Umbilical cord (tissue), 2 donors: ENCODE results near the gene MINDY4B. TPM values are rescaled to one million over a fixed set of nuclear protein-coding genes. Genes with fewer than 3 reads are reported as not detected.

Experiments used
- DNase-seq: peaks from one replicate; pipeline ENCODE4 v3.0.0-alpha.2; 2015; ENCODE audit warnings: low spot score
- total RNA-seq: library from RNA; depleted of rRNA; stranded (reverse); fragments of >200 nt; gene quantifications from one replicate; pipeline ENCODE4 v1.2.3, GENCODE V29; 2014; ENCODE audit warnings: low replicate concordance; ENCODE audit not compliant: insufficient read depth

The MINDY4B gene
- total RNA-seq, 1 donor from 2014 or later = not detected

GRCh38 chr3:150844484-150844883, 60.8 kb downstream of the MINDY4B start:
- DNase-seq = no peak

GRCh38 chr3:150843241-150843640, 62.0 kb downstream of the MINDY4B start:
- DNase-seq = no peak

DNA sequence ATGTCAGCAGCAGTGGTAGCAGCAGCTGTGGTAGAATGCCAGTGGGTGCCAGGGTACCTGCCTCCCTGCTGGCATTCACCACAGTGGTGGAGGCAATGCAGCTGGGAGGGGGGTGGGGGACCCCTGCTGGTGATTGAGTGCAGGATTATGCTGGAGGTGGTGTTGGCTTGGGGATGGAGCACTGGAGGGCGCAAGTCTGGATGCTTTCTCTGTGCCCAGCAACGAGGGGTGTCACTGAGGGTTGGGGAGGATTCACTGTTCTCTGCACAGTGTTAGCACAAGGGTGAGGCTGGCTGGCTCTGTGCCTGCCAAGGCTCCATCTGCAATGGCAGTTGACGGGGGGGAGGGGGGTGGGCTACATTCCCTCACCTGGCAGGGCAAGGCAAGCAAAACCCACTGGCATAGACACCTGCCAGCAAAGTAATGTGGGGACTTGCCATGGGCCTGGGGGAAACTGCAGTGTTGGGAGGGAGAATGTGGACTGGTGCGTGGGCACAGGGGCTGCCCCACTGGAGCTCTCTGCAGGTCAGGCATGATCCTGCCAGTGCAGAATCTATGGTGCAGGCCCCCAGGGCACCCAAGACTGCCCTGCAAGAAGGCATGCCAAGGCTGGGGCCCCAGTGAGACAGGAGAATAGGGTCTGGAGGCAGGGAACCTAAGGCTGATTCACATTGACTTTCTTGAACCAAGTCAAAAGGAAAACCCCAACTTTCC, 64.3 kb downstream of the MINDY4B start:
- no peak for DNase-seq

- no peak for DNase-seq
These were observed 74.5 kb downstream of the MINDY4B start for GRCh38 chr3:150830745-150831144.

- no peak for DNase-seq
These were observed 75.1 kb downstream of the MINDY4B start for GRCh38 chr3:150830094-150830681.

GRCh38 chr3:150829408-150829807, 75.8 kb downstream of the MINDY4B start:
- no peak for DNase-seq

DNA sequence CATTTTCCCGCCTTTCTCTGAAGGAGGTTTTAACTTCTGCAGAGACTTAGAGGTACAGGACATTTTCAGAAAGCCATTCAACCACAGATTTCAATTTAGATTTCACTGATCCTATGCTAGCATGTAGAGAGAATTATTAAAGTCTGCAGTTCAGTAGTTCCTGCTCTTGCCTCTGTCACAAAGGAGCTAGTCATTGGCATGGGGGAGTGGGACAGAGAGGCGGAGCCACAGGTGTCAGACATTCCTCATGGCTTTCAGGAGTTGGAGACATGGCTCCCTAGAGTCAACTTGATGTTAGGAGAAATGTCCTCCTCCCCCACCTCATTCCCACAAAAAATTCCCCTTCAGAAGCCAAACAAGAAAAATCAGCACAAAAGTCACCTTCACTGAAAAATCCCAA, 76.2 kb downstream of the MINDY4B start:
- no peak for DNase-seq

DNA sequence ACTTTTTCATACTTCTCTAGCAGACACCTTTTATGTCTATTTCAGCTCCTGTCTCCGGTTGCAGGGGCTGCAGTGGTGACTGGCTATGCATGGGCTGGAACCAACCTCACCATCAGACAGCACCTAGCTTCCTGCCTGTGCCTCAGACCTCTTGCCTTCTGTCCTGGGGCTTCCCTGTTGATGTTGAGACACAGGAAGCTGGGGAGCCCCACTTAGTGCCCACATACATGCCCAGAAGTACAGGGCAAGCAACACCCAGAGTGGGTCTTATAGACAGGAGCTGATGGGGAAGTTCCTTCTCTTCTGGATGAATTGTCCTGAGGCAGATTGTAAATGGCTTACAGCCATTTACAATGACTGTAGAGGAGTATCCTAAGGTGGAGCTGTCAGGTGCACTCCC, 77.0 kb downstream of the MINDY4B start:
- no peak for DNase-seq

GRCh38 chr3:150826466-150827282, 78.6 kb downstream of the MINDY4B start:
- DNase-seq = no peak

DNA sequence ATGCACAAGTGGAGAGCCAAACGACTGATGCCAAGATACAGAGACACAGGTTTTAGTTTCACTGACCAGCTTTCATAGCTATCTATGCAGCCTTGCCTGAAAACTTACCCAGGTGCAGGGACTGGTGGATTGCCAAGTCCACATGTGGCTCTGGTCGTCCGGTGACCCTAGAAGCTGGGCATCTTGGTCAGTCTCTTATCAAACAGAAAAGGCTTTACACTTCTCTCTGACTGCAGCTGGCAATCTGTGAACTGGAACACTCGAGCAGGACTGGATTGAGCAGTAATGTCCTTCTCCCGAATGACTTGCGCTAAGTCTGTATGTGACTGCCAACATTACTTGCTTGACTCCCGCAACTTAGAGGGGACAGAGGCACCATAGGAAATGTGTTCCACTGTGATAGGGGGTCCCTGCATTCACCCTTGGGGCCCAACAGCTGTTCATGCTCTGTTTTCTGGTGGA, 79.3 kb downstream of the MINDY4B start:
- DNase-seq = no peak

DNA sequence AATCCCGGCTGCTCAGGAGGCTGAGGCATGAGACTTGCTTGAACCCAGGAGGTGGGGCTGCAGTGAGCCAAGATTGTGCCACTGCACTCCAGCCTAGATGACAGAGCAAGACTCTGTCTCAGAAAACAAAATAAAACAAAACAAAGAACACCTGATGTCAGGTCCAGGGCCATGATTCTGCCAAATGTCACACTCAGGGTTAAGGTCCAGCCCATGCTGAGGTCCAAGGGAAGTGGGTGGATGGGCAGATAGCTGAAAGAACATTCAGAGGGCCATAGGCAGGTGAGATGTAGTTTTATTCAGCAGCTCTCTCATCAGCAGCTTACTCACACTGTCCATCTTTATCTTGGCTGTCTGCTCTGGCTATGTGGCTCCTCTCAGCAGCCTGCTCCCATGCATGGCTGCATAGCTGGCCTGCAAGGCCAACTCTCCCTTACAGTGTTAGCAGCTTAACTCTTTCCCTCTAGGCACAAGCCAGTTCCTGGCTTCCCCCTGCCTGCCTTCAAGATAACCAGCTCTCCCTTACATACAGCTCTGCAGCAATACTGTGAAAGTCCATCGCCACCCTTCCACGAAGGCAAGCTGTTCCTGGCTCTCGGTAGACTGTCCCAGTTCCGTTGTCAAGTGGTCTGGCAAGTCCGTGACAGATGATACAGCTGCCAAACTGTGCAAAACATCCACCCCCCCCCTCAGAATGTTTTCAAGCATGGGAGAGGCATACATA, 79.9 kb downstream of the MINDY4B start:
- DNase-seq = no peak

DNA sequence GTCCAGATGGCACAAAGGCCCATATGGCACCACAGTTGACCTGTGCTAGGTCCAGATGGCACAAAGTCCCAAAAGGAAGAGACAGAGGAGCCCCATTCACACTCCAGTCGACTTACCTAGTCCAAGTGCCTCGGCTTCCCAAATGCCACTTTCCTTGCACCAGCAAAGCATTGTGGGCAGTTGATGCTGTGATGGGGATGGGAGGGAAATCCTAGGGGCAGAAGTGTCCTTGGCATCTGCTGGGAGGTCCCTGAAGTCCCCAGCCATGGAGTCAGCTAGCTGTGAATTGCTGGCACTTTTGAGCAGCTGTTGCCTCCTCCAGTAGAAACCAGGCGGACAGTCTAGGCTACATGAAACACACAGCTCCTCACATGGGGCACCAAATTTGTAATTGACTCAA, 82.0 kb downstream of the MINDY4B start:
- DNase-seq = no peak

GRCh38 chr3:150822636-150823035, 82.6 kb downstream of the MINDY4B start:
- DNase-seq = no peak

Other genes with a start within 250 kb of the MINDY4B start
- gene ERICH6, start 201.5 kb downstream of the MINDY4B start, total RNA-seq = not detected
- gene SIAH2, start 142.3 kb downstream of the MINDY4B start, total RNA-seq = 87.6 TPM
- 3.4 TPM for gene CLRN1, start 67.3 kb upstream of the MINDY4B start, total RNA-seq
- 2.2 TPM for gene MED12L, start 180.2 kb upstream of the MINDY4B start, total RNA-seq